HEK293T (cell line): ENCODE results near the gene CCNG2.
A peak's percentile ranks its signal among the peaks of the same experiment; 100 is the strongest.

Experiments
- CTCF ChIA-PET: fragments of 350-600 bp; formaldehyde crosslinking; extraction: SDS; loops from one replicate; lab custom pipeline; 2021; ENCODE audit warnings: antibody characterized with exemption, inconsistent platforms; lab: Yijun Ruan, JAX
- POLR2A ChIA-PET: fragments of 350-600 bp; formaldehyde crosslinking; extraction: SDS; loops from one replicate; lab custom pipeline; 2020; ENCODE audit warnings: antibody characterized with exemption, inconsistent platforms; lab: Yijun Ruan, JAX
- DNase-seq: peaks from one replicate; pipeline ENCODE4 v3.0.0; 2012; ENCODE audit warnings: mixed read lengths; ENCODE audit errors: extremely low spot score
- ARNT ChIP-seq: fragments of 450-650 bp; IDR thresholded peaks from 2 replicates; pipeline ENCODE4 v1.6.1; 2017; ENCODE audit warnings: mild to moderate bottlenecking
- BHLHE40 ChIP-seq: fragments of 450-650 bp; IDR thresholded peaks from 2 replicates; pipeline ENCODE4 v1.6.1; 2016; ENCODE audit warnings: mild to moderate bottlenecking, moderate library complexity, borderline replicate concordance
- CTBP1 ChIP-seq: fragments of 450-650 bp; IDR thresholded peaks from 2 replicates; pipeline ENCODE4 v1.6.1; 2016; ENCODE audit warnings: borderline replicate concordance
- ELF4 ChIP-seq: fragments of 450-650 bp; IDR thresholded peaks from 2 replicates; pipeline ENCODE4 v1.6.1; 2017; ENCODE audit warnings: antibody characterized with exemption
- FOXA1 ChIP-seq: fragments of 450-650 bp; IDR thresholded peaks from 2 replicates; pipeline ENCODE4 v1.6.1; 2016; ENCODE audit warnings: mild to moderate bottlenecking
- FOXK2 ChIP-seq: fragments of 450-650 bp; IDR thresholded peaks from 2 replicates; pipeline ENCODE4 v1.6.1; 2016; ENCODE audit warnings: mild to moderate bottlenecking
- FOXM1 ChIP-seq: fragments of 450-650 bp; IDR thresholded peaks from 2 replicates; pipeline ENCODE4 v1.6.1; 2017; ENCODE audit warnings: mild to moderate bottlenecking, borderline replicate concordance
- HDGF ChIP-seq: fragments of 450-650 bp; IDR thresholded peaks from 2 replicates; pipeline ENCODE4 v1.6.1; 2017; ENCODE audit warnings: antibody characterized with exemption, borderline replicate concordance
- L3MBTL2 ChIP-seq: fragments of 450-650 bp; conservative IDR thresholded peaks from 2 replicates; pipeline ENCODE4 v1.6.1; 2016; ENCODE audit warnings: mild to moderate bottlenecking
- LEF1 ChIP-seq: fragments of 450-650 bp; IDR thresholded peaks from 2 replicates; pipeline ENCODE4 v1.6.1; 2017; ENCODE audit warnings: mild to moderate bottlenecking, borderline replicate concordance
- NFRKB ChIP-seq: fragments of 450-650 bp; IDR thresholded peaks from 2 replicates; pipeline ENCODE4 v1.6.1; 2016; ENCODE audit warnings: mild to moderate bottlenecking, moderate library complexity
- SP1 ChIP-seq: fragments of 450-650 bp; IDR thresholded peaks from 2 replicates; pipeline ENCODE4 v1.6.1; 2017
- SUZ12 ChIP-seq: fragments of 450-650 bp; IDR thresholded peaks from 2 replicates; pipeline ENCODE4 v1.6.1; 2016; ENCODE audit warnings: mild to moderate bottlenecking
- TARDBP ChIP-seq: fragments of 450-650 bp; IDR thresholded peaks from 2 replicates; pipeline ENCODE4 v1.6.1; 2016
- ZNF384 ChIP-seq: fragments of 450-650 bp; IDR thresholded peaks from 2 replicates; pipeline ENCODE4 v1.6.1; 2016
- TF ChIP-seq, protein P1 (sequence below): fragments of 450-650 bp; IDR thresholded peaks from 2 replicates; pipeline ENCODE4 v1.6.1; 2016

CCNG2 gene

GRCh38 chr4:77155631-77156452 is 1.2 kb upstream of the CCNG2 start:
- CTCF ChIA-PET, result interaction anchor here (0.7 to 0.8 kb wide), 3 partner anchors 48 to 274 kb away, joined by 3 to 4 read pairs (median 4); no protein-coding TSS in a partner anchor
- POLR2A ChIA-PET, result interaction anchor here (0.6 to 2.3 kb wide), 4 partner anchors 10 to 665 kb away, joined by 3 to 9 read pairs (median 3); no protein-coding TSS in a partner anchor

GRCh38 chr4:77156533-77156911 is 485 bp upstream of the CCNG2 start:
- DNase-seq, result peak; percentile 95
- TF ChIP-seq ARNT (peak; percentile 60; the same call in 1 of the 2 replicates), L3MBTL2 (no peak), FOXM1 (no peak), TARDBP (no peak)
- TF ChIP-seq, protein P1, sequence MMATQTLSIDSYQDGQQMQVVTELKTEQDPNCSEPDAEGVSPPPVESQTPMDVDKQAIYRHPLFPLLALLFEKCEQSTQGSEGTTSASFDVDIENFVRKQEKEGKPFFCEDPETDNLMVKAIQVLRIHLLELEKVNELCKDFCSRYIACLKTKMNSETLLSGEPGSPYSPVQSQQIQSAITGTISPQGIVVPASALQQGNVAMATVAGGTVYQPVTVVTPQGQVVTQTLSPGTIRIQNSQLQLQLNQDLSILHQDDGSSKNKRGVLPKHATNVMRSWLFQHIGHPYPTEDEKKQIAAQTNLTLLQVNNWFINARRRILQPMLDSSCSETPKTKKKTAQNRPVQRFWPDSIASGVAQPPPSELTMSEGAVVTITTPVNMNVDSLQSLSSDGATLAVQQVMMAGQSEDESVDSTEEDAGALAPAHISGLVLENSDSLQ, result peak; percentile 47
- ChIA-PET CTCF (interaction anchor here (0.7 to 0.8 kb wide), 2 partner anchors 47 to 61 kb away, joined by 3 to 4 read pairs; no protein-coding TSS in a partner anchor), POLR2A (interaction anchor here (0.6 to 2.3 kb wide), 8 partner anchors 10 to 664 kb away, joined by 3 to 9 read pairs (median 3); no protein-coding TSS in a partner anchor)

More at GRCh38 chr4:77155631-77156452, 1.2 kb upstream of the CCNG2 start:
- DNase-seq, result no peak
- TF ChIP-seq ZNF384 (peak; percentile 70; the same call in 1 of the 2 replicates), NFRKB (no peak)

GRCh38 chr4:77157859-77158486 is 966 bp downstream of the CCNG2 start:
- ChIA-PET CTCF (no interaction called here), POLR2A (interaction anchor here (0.5 to 2.0 kb wide), 6 partner anchors 12 to 62 kb away, joined by 3 to 10 read pairs (median 3); no protein-coding TSS in a partner anchor)
- peak; percentile 82 for DNase-seq
- TF ChIP-seq TARDBP (no peak), FOXM1 (no peak), BHLHE40 (no peak), ELF4 (no peak), ARNT (no peak)

- CTCF ChIA-PET, result no interaction called here
- POLR2A ChIA-PET, result interaction anchor here (0.5 to 2.0 kb wide), 7 partner anchors 12 to 139 kb away, joined by 3 to 10 read pairs (median 3); partner anchors contain the start of gene CCNI
Measured at GRCh38 chr4:77158487-77158861, 1.5 kb downstream of the CCNG2 start.

DNA sequence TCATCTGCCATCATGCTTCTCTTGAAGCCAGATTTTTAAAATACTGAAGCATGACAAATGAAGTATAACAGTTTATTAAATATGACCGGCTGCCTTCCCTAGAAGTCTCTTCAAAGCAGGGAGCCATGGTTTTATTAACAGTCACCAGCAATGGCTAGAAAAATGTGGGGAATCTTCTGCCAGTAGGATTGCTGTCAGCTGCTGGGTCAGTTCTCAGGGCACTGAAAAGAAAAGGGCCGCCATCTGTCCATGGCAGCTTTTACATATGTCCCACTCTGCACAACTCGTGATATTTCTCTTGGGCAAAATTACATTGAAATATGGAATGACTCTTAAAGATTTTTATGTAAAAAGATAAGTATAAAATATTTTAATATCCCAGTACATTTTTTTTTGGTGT is 2.8 kb downstream of the CCNG2 start:
- no peak for DNase-seq
- TF ChIP-seq FOXA1 (no peak), TARDBP (no peak), BHLHE40 (no peak), SUZ12 (no peak), ELF4 (no peak), CTBP1 (no peak), L3MBTL2 (no peak)
- CTCF ChIA-PET, result interaction anchor here (0.6 kb wide), 2 partner anchors 9 to 1095 kb away, joined by 3 to 4 read pairs; no protein-coding TSS in a partner anchor
- POLR2A ChIA-PET, result no interaction called here

More at GRCh38 chr4:77158487-77158861, 1.5 kb downstream of the CCNG2 start:
- no peak for DNase-seq
- TF ChIP-seq ZNF384 (no peak), NFRKB (no peak), CTBP1 (no peak), SP1 (no peak), ARNT (no peak), L3MBTL2 (no peak)

- ChIA-PET CTCF (no interaction called here), POLR2A (no interaction called here)
- no peak for DNase-seq
- TF ChIP-seq ELF4, result no peak
- TF ChIP-seq SP1, result no peak
- TF ChIP-seq ARNT, result no peak
- TF ChIP-seq, protein P1, result no peak
- TF ChIP-seq CTBP1, result no peak
- no peak for TF ChIP-seq FOXM1
Measured at GRCh38 chr4:77163641-77164040, 6.6 kb downstream of the CCNG2 start.

- ChIA-PET POLR2A (no interaction called here), CTCF (interaction anchor here (1.5 kb wide), 1 partner anchor 36 kb away, joined by 4 read pairs; no protein-coding TSS in a partner anchor)
- no peak for DNase-seq
- no peak for TF ChIP-seq HDGF
- TF ChIP-seq ZNF384, result no peak
- TF ChIP-seq LEF1, result no peak
- no peak for TF ChIP-seq BHLHE40
- TF ChIP-seq CTBP1, result no peak
- TF ChIP-seq TARDBP, result no peak
- TF ChIP-seq, protein P1, result no peak
- TF ChIP-seq L3MBTL2, result no peak
- no peak for TF ChIP-seq SUZ12
- no peak for TF ChIP-seq FOXA1
- no peak for TF ChIP-seq NFRKB
- no peak for TF ChIP-seq ARNT
- TF ChIP-seq FOXK2, result no peak
- TF ChIP-seq ELF4, result no peak
- TF ChIP-seq SP1, result no peak
Measured at GRCh38 chr4:77167173-77167572, 10.2 kb downstream of the CCNG2 start.
